ENCODE results near the gene ABITRAM.
"Not testable (repeated sequence)": the region's sequence is repeated elsewhere in the genome, so short reads cannot be mapped to it uniquely, and the experiment has no call there.

Gene ABITRAM

GRCh38 chr9:108928386-108928785, 5.8 kb upstream of the ABITRAM start:
- no peak for DNase-seq (ENCODE audit: low read depth)

- no peak for DNase-seq (ENCODE audit: low read depth)
These were observed 926 bp upstream of the ABITRAM start for GRCh38 chr9:108933231-108933717.

DNA sequence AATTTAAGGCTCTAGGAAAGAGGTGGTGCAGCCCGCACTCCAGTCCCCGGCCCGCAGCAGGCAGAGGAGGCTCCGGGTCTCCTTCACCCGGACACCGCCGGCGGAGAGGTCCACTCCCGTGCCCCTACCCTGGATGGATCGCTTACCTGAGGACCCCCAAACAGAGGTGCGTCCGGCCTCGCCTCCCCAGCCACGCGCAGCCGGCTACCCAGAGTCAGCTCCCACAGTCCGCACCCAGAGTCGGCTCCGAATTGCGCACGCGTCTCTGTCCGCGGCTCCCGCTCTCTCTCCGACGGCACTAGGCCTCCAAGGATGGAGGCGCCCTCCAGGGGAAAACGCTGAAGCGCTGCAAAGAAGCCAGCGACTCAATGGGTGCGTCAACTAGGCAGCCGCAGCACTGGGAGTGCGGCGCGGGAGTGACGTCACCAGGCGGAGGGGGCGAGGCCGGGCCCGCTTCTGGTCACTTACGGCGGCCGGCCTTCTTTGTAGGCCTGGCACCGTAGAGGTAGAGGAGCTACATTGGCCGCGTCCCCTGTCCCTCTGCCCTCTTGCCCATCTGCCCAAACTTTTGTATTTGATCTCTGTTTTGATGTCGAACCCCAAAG, 380 bp upstream of the ABITRAM start, which contains the start of gene ELP1:
TSS of gene ELP1 (minus strand) at position 407 of the 605 bp plus-strand sequence. CDS start 2,978 bp downstream, outside the sequence.
- DNase-seq (ENCODE audit: low read depth) = peak; percentile 84

DNA sequence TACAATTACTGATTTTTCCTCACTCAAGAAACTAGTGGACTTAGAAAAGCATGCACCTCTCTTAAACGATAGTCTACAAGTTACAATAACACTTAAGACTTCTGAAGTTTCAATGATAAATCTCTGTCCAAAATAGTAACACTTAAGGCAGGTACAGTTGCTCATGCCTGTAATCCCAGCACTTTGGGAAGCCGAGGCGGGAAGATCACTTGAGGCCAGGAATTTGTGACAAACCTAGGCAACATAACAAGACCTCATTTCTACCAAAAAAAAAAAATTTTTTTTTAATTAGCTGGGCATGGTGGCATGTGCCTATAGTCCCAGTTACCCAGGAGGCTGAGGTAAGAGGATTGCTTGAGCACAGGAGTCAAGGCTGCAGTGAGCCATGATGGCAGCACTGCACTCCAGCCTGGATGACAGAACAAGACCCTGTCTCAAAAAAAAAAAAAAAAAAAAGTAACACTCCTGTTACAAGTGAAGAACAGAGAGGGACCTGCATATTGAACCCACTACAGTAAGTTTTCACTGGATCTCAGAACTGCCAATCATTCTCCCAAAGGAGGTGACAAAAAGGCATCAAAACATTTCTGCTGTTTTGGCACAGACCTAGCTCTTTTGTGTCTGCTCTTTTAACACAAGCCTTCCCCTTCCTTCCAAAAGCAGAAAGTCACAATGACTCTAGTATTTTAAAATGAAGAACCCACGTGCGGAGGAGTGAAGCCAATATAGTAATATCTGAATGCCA, 3.5 kb downstream of the ABITRAM start:
- DNase-seq (ENCODE audit: low read depth) = no peak

GRCh38 chr9:108939975-108940374, 5.8 kb downstream of the ABITRAM start:
- no peak for DNase-seq (ENCODE audit: low read depth)

GRCh38 chr9:108950168-108950567, 16.0 kb downstream of the ABITRAM start:
- DNase-seq (ENCODE audit: low read depth) = no peak

GRCh38 chr9:108951578-108951977, 17.4 kb downstream of the ABITRAM start:
- DNase-seq (ENCODE audit: low read depth) = no peak

GRCh38 chr9:108953983-108954574, 19.9 kb downstream of the ABITRAM start:
- no peak for DNase-seq (ENCODE audit: low read depth)

- no peak for DNase-seq (ENCODE audit: low read depth)
These were observed 21.9 kb downstream of the ABITRAM start for GRCh38 chr9:108956022-108956630.

DNA sequence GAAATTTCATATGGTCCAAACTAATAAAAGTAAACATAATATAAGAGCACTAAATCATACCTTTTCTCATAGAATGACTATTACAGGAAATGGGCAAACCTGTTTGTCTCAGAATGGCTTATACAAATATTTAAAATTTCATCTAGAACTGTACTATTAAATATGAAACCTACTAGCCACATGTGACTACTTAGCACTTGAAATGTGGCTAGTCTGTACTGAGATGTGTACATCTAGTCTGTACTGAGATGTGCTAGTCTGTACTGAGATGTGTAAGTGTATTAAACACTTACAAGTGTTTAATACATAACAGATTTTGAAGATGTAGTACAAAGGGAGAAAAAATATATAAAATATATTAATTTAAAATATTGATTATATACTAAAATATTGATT, 22.4 kb downstream of the ABITRAM start:
- no peak for DNase-seq (ENCODE audit: low read depth)

DNA sequence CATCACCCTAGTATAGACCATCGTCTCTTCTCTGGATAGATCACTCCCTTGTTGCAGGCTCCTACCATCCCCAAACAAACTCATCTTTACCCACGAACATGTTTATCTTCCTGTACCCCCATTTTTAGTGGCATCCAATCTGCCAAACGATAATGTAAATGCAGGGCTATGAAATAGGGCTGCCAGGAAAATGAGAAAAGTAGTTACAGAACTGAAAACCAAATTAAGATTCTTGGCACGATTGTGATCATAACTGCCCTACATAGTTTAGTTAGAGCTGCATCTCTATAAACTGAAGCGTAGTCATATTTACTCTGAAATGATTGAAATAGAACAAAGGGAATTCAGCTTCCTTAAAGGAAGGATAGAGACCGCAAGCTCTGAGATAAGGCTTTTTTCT, 26.1 kb downstream of the ABITRAM start:
- no peak for DNase-seq (ENCODE audit: low read depth)

DNA sequence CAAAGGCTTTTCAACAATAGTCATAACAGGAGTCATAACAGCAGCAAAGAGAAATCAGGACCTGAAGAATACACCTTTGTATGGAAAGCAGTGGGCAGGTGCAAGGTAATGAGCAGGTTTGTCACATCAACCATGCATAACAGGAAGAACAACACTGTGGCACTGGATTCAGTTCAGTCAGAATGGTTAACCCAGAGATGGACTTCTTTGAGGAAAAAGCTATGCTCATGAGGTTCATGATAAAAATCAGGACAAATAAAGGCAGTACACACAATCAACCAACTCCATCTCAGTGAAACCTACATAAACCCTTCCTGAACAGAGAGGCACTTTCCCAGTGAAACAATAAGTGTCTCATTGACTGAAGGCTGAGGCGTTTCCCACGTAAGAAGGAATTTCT, 27.0 kb downstream of the ABITRAM start:
- DNase-seq (ENCODE audit: low read depth) = no peak

DNA sequence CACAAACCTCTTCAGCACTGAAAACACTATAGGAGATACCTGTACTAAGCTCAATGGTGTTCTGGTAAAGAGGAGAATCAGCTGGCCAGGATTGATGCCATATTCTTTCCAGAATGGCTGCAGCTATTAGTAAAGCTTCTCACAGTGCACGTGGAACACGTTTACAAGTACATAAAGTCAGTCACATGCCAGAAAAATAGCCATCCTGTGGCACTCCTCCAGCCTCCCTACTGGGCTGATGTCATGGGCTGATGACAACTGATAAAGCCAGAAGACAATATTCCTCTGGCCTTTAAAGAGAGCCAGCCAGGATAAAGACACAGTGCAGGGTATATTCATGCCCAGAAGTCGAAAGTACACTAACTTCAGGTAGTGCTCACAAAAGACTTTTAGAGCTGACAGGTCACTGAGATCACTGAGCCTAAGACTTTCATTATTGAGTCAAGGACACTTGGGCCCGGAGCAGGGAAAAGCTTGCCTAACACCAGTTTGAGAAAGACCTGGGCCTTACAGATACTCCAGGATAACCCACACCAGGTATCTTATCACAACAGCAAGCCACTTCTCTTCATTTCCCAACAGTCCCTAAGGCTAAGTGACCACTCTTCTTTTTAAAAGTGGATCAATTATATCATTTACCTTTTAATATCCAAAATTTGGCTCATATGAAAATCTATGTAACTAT, 29.4 kb downstream of the ABITRAM start:
- no peak for DNase-seq (ENCODE audit: low read depth)

- DNase-seq (ENCODE audit: low read depth) = no peak
These were observed 33.7 kb downstream of the ABITRAM start for GRCh38 chr9:108967916-108968315.

GRCh38 chr9:108971392-108971791, 37.2 kb downstream of the ABITRAM start:
- DNase-seq (ENCODE audit: low read depth) = not testable (repeated sequence)

- no peak for DNase-seq (ENCODE audit: low read depth)
These were observed 38.0 kb downstream of the ABITRAM start for GRCh38 chr9:108972186-108972585.

GRCh38 chr9:108972626-108973209, 38.5 kb downstream of the ABITRAM start:
- no peak for DNase-seq (ENCODE audit: low read depth)

GRCh38 chr9:108973895-108974294, 39.7 kb downstream of the ABITRAM start:
- no peak for DNase-seq (ENCODE audit: low read depth)

GRCh38 chr9:108978205-108978604, 44.0 kb downstream of the ABITRAM start:
- no peak for DNase-seq (ENCODE audit: low read depth)

- DNase-seq (ENCODE audit: low read depth) = no peak
These were observed 46.7 kb downstream of the ABITRAM start for GRCh38 chr9:108980893-108981292.

- DNase-seq (ENCODE audit: low read depth) = no peak
These were observed 49.7 kb downstream of the ABITRAM start for GRCh38 chr9:108983885-108984284.
